HCT116 (cell line): ENCODE data around the gene SPEM3. TPM values are rescaled to one million over a fixed set of nuclear protein-coding genes. Genes with fewer than 3 reads are reported as not detected.

Experiments used
- ATAC-seq: fragments of 200-7000 bp; cut with Tn5 transposase; 2 replicates; pipeline ENCODE4 v1.9.1; 2020; ENCODE audit warnings: mild to moderate bottlenecking, moderate library complexity
- BruUV-seq: library from RNA; stranded (reverse); fragments of 400-500 nt; replicated peaks from 2 replicates; lab custom pipeline; 2021; lab: Mats Ljungman, UMichigan
- CTCF ChIA-PET: fragments of 300-600 bp; sonication (Branson Sonifier 250); formaldehyde crosslinking; loops from one replicate; lab custom pipeline; 2021; ENCODE audit warnings: antibody characterized with exemption; lab: Charles Lee
- POLR2A ChIA-PET: fragments of 300-600, 350-600 bp; sonication (Branson Sonifier 250); formaldehyde crosslinking; loops from one replicate; lab custom pipeline; 2021; ENCODE audit warnings: antibody characterized with exemption; lab: Charles Lee
- RAD21 ChIA-PET, 2 experiments: fragments of 300-600 bp; sonication (Branson Sonifier 250); formaldehyde crosslinking; loops; one replicate each; lab custom pipeline; 2023; ENCODE audit warnings: low total read pairs in 2 of 2; ENCODE audit not compliant: uncharacterized antibody in 2 of 2, unreplicated experiment in 2 of 2, low non-redundant PET in 1 of 2; lab: Charles Lee
- DNase-seq: peaks from one replicate; pipeline ENCODE4 v3.0.0-alpha.2; 2010; ENCODE audit warnings: low read depth, low spot score
- H2AFZ ChIP-seq: fragments of 200-600 bp; shearing (Covaris generic), sonication (generic); 2 replicates; pipeline ENCODE4 v1.6.1; 2017; ENCODE audit warnings: low read depth, mixed run types, mixed read lengths, antibody characterized with exemption, low read length; ENCODE audit not compliant: poor library complexity, severe bottlenecking
- H3K27ac ChIP-seq: 2 replicates; pipeline ENCODE4 v1.5.1; 2012; ENCODE audit warnings: low read depth, low read length
- H3K27me3 ChIP-seq: fragments of 200-600 bp; sonication (generic); 2 replicates; pipeline ENCODE4 v1.6.1; 2016; ENCODE audit warnings: mixed run types, low read length, mixed read lengths; ENCODE audit not compliant: insufficient read depth
- H3K36me3 ChIP-seq, 2 experiments: fragments of 200-500 bp in 1 of 2; fragments of 200-600 bp in 1 of 2; sonication (Bioruptor generic) in 1 of 2; sonication (generic) in 1 of 2; 2 replicates each; pipeline versions ENCODE4 v1.5.1 to v1.6.1; 2014 to 2016; ENCODE audit warnings: low read length in 2 of 2, inconsistent platforms in 1 of 2, mixed read lengths in 1 of 2, mixed run types in 1 of 2; ENCODE audit not compliant: insufficient read depth in 2 of 2, control insufficient read depth in 1 of 2
- H3K4me1 ChIP-seq, 2 experiments: fragments of 200-600 bp in 1 of 2; sonication (generic) in 1 of 2; 2 replicates each; pipeline versions ENCODE4 v1.5.1 to v1.6.1; 2012 to 2017; ENCODE audit warnings: low read length in 2 of 2, inconsistent platforms in 1 of 2, mild to moderate bottlenecking in 1 of 2, mixed read lengths in 1 of 2, mixed run types in 1 of 2, moderate library complexity in 1 of 2; ENCODE audit not compliant: insufficient read depth in 2 of 2, control insufficient read depth in 1 of 2
- H3K4me2 ChIP-seq: fragments of 200-600 bp; sonication (generic); 2 replicates; pipeline ENCODE4 v1.6.1; 2017; ENCODE audit warnings: mixed run types, low read length, mixed read lengths
- H3K4me3 ChIP-seq, 2 experiments: fragments of 200-600 bp in 1 of 2; sonication (generic) in 1 of 2; replicated peaks in 1 of 2; 2 replicates each; pipeline ENCODE4 v1.5.1; 2011 to 2016; ENCODE audit warnings: low read length in 2 of 2, control low read depth in 1 of 2, low read depth in 1 of 2, mild to moderate bottlenecking in 1 of 2, mixed read lengths in 1 of 2, mixed run types in 1 of 2
- H3K79me2 ChIP-seq: fragments of 200-600 bp; sonication (generic); 2 replicates; pipeline ENCODE4 v1.6.1; 2017; ENCODE audit warnings: mild to moderate bottlenecking, mixed run types, low read length, moderate library complexity, mixed read lengths; ENCODE audit not compliant: insufficient read depth
- H3K9ac ChIP-seq: fragments of 200-600 bp; sonication (generic); 2 replicates; pipeline ENCODE4 v1.6.1; 2016; ENCODE audit warnings: low read length, mixed read lengths
- H3K9me2 ChIP-seq: fragments of 200-600 bp; sonication (generic), shearing (Covaris generic); 2 replicates; pipeline ENCODE4 v1.6.1; 2017; ENCODE audit warnings: mixed run types, mild to moderate bottlenecking, moderate library complexity; ENCODE audit not compliant: insufficient read depth
- H3K9me3 ChIP-seq, 2 experiments: fragments of 200-500 bp in 1 of 2; fragments of 200-600 bp in 1 of 2; sonication (Bioruptor generic) in 1 of 2; sonication (generic) in 1 of 2; 2 replicates each; pipeline ENCODE4 v1.6.1; 2014 to 2017; ENCODE audit warnings: low read length in 2 of 2, mixed read lengths in 2 of 2, inconsistent platforms in 1 of 2, low read depth in 1 of 2, mild to moderate bottlenecking in 1 of 2, mixed run types in 1 of 2, moderate library complexity in 1 of 2; ENCODE audit not compliant: control insufficient read depth in 1 of 2, insufficient read depth in 1 of 2
- H4K20me1 ChIP-seq: fragments of 200-600 bp; sonication (generic), shearing (Covaris generic); 2 replicates; pipeline ENCODE4 v1.6.1; 2017; ENCODE audit warnings: mixed run types, mild to moderate bottlenecking, moderate library complexity; ENCODE audit not compliant: insufficient read depth
- CEBPB ChIP-seq: IDR thresholded peaks from 2 replicates; pipeline ENCODE4 v1.6.1; 2012; ENCODE audit warnings: low read depth
- CTCF ChIP-seq, 3 experiments: fragments of 200-600 bp in 1 of 3; sonication (generic) in 1 of 3; IDR thresholded peaks in 2 of 3; conservative IDR thresholded peaks in 1 of 3; 2 replicates each; pipeline ENCODE4 v1.5.1; 2012 to 2017; ENCODE audit warnings: low read depth in 2 of 3, low read length in 2 of 3, antibody characterized with exemption in 1 of 3, borderline replicate concordance in 1 of 3, control low read depth in 1 of 3, mild to moderate bottlenecking in 1 of 3, mixed read lengths in 1 of 3, mixed run types in 1 of 3, moderate library complexity in 1 of 3; ENCODE audit not compliant: insufficient read depth in 1 of 3
- EGR1 ChIP-seq: IDR thresholded peaks from 2 replicates; pipeline ENCODE4 v1.6.1; 2012; ENCODE audit warnings: low read depth
- ELF1 ChIP-seq: IDR thresholded peaks from 2 replicates; pipeline ENCODE4 v1.6.1; 2012; ENCODE audit warnings: low read depth, borderline replicate concordance
- EZH2 ChIP-seq: fragments of 200-600 bp; sonication (generic); IDR thresholded peaks from 2 replicates; pipeline ENCODE4 v1.6.1; 2017; ENCODE audit warnings: antibody characterized with exemption, mixed run types
- EZH2phosphoT487 ChIP-seq: fragments of 200-600 bp; IDR thresholded peaks from 2 replicates; pipeline ENCODE4 v1.6.1; 2018; ENCODE audit warnings: antibody characterized with exemption, borderline replicate concordance
- FOSL1 ChIP-seq: IDR thresholded peaks from 2 replicates; pipeline ENCODE4 v1.6.1; 2012; ENCODE audit warnings: low read depth
- MAX ChIP-seq: IDR thresholded peaks from 2 replicates; pipeline ENCODE4 v1.6.1; 2012
- POLR2A ChIP-seq: IDR thresholded peaks from 2 replicates; pipeline ENCODE4 v1.7.0; 2011; ENCODE audit warnings: borderline replicate concordance; ENCODE audit not compliant: insufficient read depth, insufficient read length; ENCODE audit errors: extremely low read depth
- POLR2AphosphoS5 ChIP-seq: IDR thresholded peaks from 2 replicates; pipeline ENCODE4 v1.6.1; 2011; ENCODE audit warnings: mild to moderate bottlenecking, low read depth, low read length, moderate library complexity
- RAD21 ChIP-seq: IDR thresholded peaks from 2 replicates; pipeline ENCODE4 v1.6.1; 2012; ENCODE audit warnings: low read depth, mild to moderate bottlenecking
- REST ChIP-seq: IDR thresholded peaks from 2 replicates; pipeline ENCODE4 v1.6.1; 2012; ENCODE audit warnings: low read depth
- SP1 ChIP-seq: IDR thresholded peaks from 2 replicates; pipeline ENCODE4 v1.6.1; 2012; ENCODE audit warnings: low read depth
- SRF ChIP-seq: IDR thresholded peaks from 2 replicates; pipeline ENCODE4 v1.6.1; 2012; ENCODE audit warnings: low read depth
- YY1 ChIP-seq: IDR thresholded peaks from 2 replicates; pipeline ENCODE4 v1.6.1; 2011; ENCODE audit warnings: low read length, low read depth, moderate library complexity, mild to moderate bottlenecking; ENCODE audit not compliant: insufficient replicate concordance; ENCODE audit errors: extremely low read depth
- ZNF274 ChIP-seq: fragments of 200-500 bp; sonication (Bioruptor generic); IDR thresholded peaks from 2 replicates; pipeline ENCODE4 v1.6.1; 2014; ENCODE audit warnings: mild to moderate bottlenecking, low read depth, low read length, inconsistent platforms
- intact Hi-C: fragments of 100-400 bp; cut with micrococcal nuclease; formaldehyde crosslinking; loops from 2 replicates; pipeline ENCODE4 v1.10.0; 2022
- total RNA-seq: library from RNA; stranded (reverse); gene quantifications from one replicate; pipeline ENCODE4 v1.2.1, GENCODE V29; 2021; ENCODE audit not compliant: unreplicated experiment

The SPEM3 gene
- total RNA-seq, 1 experiment from 2014 or later, result not detected

- no peak overlapping the region for H2AFZ ChIP-seq
- no peak overlapping the region for H3K4me3 ChIP-seq
- intact Hi-C loops, result no loop called here
- no peaks in the 10 kb centered on the region for H3K79me2 ChIP-seq
- BruUV-seq, result no TSS peak
- no peak overlapping the region for H3K27ac ChIP-seq
- H4K20me1 ChIP-seq, result no peaks in the 10 kb centered on the region
- RAD21 ChIA-PET, result no interaction called here
- H3K9me3 ChIP-seq, result no peaks in the 10 kb centered on the region
- POLR2A ChIA-PET, result no interaction called here
- DNase-seq, result no peak
- TF ChIP-seq YY1, result no peak
- TF ChIP-seq, all 23 proteins: peak for 0
- no peak overlapping the region for H3K4me2 ChIP-seq
- no peak for ATAC-seq
- no peak overlapping the region for H3K9ac ChIP-seq
- H3K9me2 ChIP-seq, result no peaks in the 10 kb centered on the region
- H3K4me1 ChIP-seq, result peaks cover 0 to 3% of the 10 kb centered on the region in 2 experiments; a peak in 1 of 4 replicates
- H3K36me3 ChIP-seq, result peaks cover 0 to 3% of the 10 kb centered on the region in 2 experiments; a peak in 1 of 4 replicates
- CTCF ChIA-PET, result no interaction called here
- H3K27me3 ChIP-seq, result no peaks in the 10 kb centered on the region
Observed at GRCh38 chr17:7416323-7416722, 12.3 kb upstream of the SPEM3 start.

GRCh38 chr17:7417056-7417655, 11.5 kb upstream of the SPEM3 start:
- Histone ChIP-seq H3K27ac (no peak overlapping the region), H3K4me3 (no peak overlapping the region), H2AFZ (no peak overlapping the region), H3K36me3 (peaks cover 0 to 3% of the 10 kb centered on the region in 2 experiments; a peak in 1 of 4 replicates), H3K79me2 (no peaks in the 10 kb centered on the region), H3K27me3 (no peaks in the 10 kb centered on the region), H3K9me2 (no peaks in the 10 kb centered on the region), H3K9me3 (no peaks in the 10 kb centered on the region), H3K4me2 (no peak overlapping the region), H3K4me1 (peaks cover 0 to 3% of the 10 kb centered on the region in 2 experiments; a peak in 1 of 4 replicates), H3K9ac (no peak overlapping the region), H4K20me1 (no peaks in the 10 kb centered on the region)
- intact Hi-C loops, result no loop called here
- DNase-seq (no peak), ATAC-seq (no peak)
- ChIA-PET CTCF (no interaction called here), POLR2A (interaction anchor here (0.6 kb wide), 1 partner anchor 13 kb away, joined by 6 read pairs; the partner anchor contains the start of gene TMEM256), RAD21 (no interaction called here)
- no TSS peak for BruUV-seq
- TF ChIP-seq ELF1 (no peak), CEBPB (no peak), SRF (no peak), MAX (no peak), REST (no peak), EGR1 (no peak), ZNF274 (no peak), CTCF (IDR thresholded peaks at IDR 0.05 in 2 of 3, conservative IDR thresholded peaks at IDR 0.05 in 1 of 3; ENCODE audit: borderline replicate concordance in 1 of 3, insufficient read depth in 1 of 3, low read depth in 2 of 3, low read length in 2 of 3) (no peak), EZH2 (no peak), POLR2A (no peak), FOSL1 (no peak), SP1 (no peak), POLR2AphosphoS5 (no peak), EZH2phosphoT487 (no peak), RAD21 (no peak)
